ENCODE measurements around the gene TET1. TPM values are rescaled to one million over a fixed set of nuclear protein-coding genes. Genes with fewer than 3 reads are reported as not detected.
"Not testable (repeated sequence)": the region's sequence is repeated elsewhere in the genome, so short reads cannot be mapped to it uniquely, and the experiment has no call there.

TET1 gene
- total RNA-seq, 1 experiment from 2014 or later, result 2.4 TPM

GRCh38 chr10:68611227-68611626, 51.1 kb downstream of the TET1 start:
- Histone ChIP-seq H3K36me3 (ENCODE audit: low read depth) (no peaks in the 10 kb centered on the region), H3K4me1 (replicated peaks; ENCODE audit: insufficient read depth) (no peaks in the 10 kb centered on the region), H3F3A (ENCODE audit: insufficient read depth, low read depth) (no peaks in the 10 kb centered on the region), H3K79me2 (ENCODE audit: low read depth) (no peaks in the 10 kb centered on the region), H2AFZ (no peak overlapping the region), H3K27ac (no peak overlapping the region), H3K27me3 (ENCODE audit: insufficient read depth, low read depth) (no peaks in the 10 kb centered on the region), H3K4me2 (no peak overlapping the region), H3K9me2 (ENCODE audit: insufficient read depth) (no peaks in the 10 kb centered on the region), H3K9me3 (ENCODE audit: insufficient read depth, low read depth) (no peaks in the 10 kb centered on the region), H3K4me3 (no peak overlapping the region), H4K20me1 (ENCODE audit: insufficient read depth) (no peaks in the 10 kb centered on the region)
- POLR2A ChIA-PET (ENCODE audit: unreplicated experiment), result interaction anchor here (0.7 kb wide), 1 partner anchor 44 kb away, joined by 3 read pairs; no protein-coding TSS in a partner anchor
- DNase-seq, result no peak
- no TSS peak for BruUV-seq (replicated peaks)
- intact Hi-C loops (cut with micrococcal nuclease; ENCODE audit: unreplicated experiment), result no loop called here
- no peak for TF ChIP-seq CTCF (conservative IDR thresholded peaks at IDR 0.05)
- CTCF ChIA-PET, result interaction anchor here (0.7 kb wide), 1 partner anchor 127 kb away, joined by 3 read pairs; no protein-coding TSS in a partner anchor

- BruUV-seq (replicated peaks); H3K27me3 ChIP-seq (ENCODE audit: insufficient read depth, low read depth); intact Hi-C loops (cut with micrococcal nuclease; ENCODE audit: unreplicated experiment); DNase-seq; POLR2A ChIA-PET (ENCODE audit: unreplicated experiment); H3K4me3 ChIP-seq; H2AFZ ChIP-seq; H3F3A ChIP-seq (ENCODE audit: insufficient read depth, low read depth); H3K4me1 ChIP-seq (replicated peaks; ENCODE audit: insufficient read depth); H3K27ac ChIP-seq; H4K20me1 ChIP-seq (ENCODE audit: insufficient read depth); H3K9me2 ChIP-seq (ENCODE audit: insufficient read depth); H3K36me3 ChIP-seq (ENCODE audit: low read depth); H3K79me2 ChIP-seq (ENCODE audit: low read depth); CTCF ChIA-PET; H3K9me3 ChIP-seq (ENCODE audit: insufficient read depth, low read depth); H3K4me2 ChIP-seq: not testable (repeated sequence)
Measured at GRCh38 chr10:68613974-68614373, 53.8 kb downstream of the TET1 start.

GRCh38 chr10:68617691-68618090, 57.6 kb downstream of the TET1 start:
- BruUV-seq (replicated peaks); H3K9me3 ChIP-seq (ENCODE audit: insufficient read depth, low read depth); H3K79me2 ChIP-seq (ENCODE audit: low read depth); intact Hi-C loops (cut with micrococcal nuclease; ENCODE audit: unreplicated experiment); H3K9me2 ChIP-seq (ENCODE audit: insufficient read depth); POLR2A ChIA-PET (ENCODE audit: unreplicated experiment); H3F3A ChIP-seq (ENCODE audit: insufficient read depth, low read depth); DNase-seq; H4K20me1 ChIP-seq (ENCODE audit: insufficient read depth); H3K27ac ChIP-seq; H3K36me3 ChIP-seq (ENCODE audit: low read depth); H3K4me1 ChIP-seq (replicated peaks; ENCODE audit: insufficient read depth); H3K27me3 ChIP-seq (ENCODE audit: insufficient read depth, low read depth); CTCF ChIA-PET: not testable (repeated sequence)
- peak overlapping the region; percentile 15; the same call in 1 of the 2 replicates for H3K4me2 ChIP-seq
- H3K4me3 ChIP-seq, result peak overlapping the region; percentile 12; the same call in 1 of the 2 replicates
- peak overlapping the region; percentile 54; the same call in 1 of the 2 replicates for H2AFZ ChIP-seq

GRCh38 chr10:68618234-68618633, 58.1 kb downstream of the TET1 start:
- H3K79me2 ChIP-seq (ENCODE audit: low read depth), result no peaks in the 10 kb centered on the region
- ChIA-PET CTCF (no interaction called here), POLR2A (ENCODE audit: unreplicated experiment) (no interaction called here)
- peaks cover 8% of the 10 kb centered on the region; the same call in 1 of the 2 replicates for H3K9me2 ChIP-seq (ENCODE audit: insufficient read depth)
- H3K4me3 ChIP-seq, result no peak overlapping the region
- no peak for TF ChIP-seq CTCF (conservative IDR thresholded peaks at IDR 0.05)
- TF ChIP-seq EZH2 (IDR thresholded peaks at IDR 0.05; ENCODE audit: low read depth), result no peak
- H3K27ac ChIP-seq, result no peak overlapping the region
- intact Hi-C loops (cut with micrococcal nuclease; ENCODE audit: unreplicated experiment), result no loop called here
- H2AFZ ChIP-seq, result no peak overlapping the region
- H3K4me1 ChIP-seq (replicated peaks; ENCODE audit: insufficient read depth), result no peaks in the 10 kb centered on the region
- H3K4me2 ChIP-seq, result no peak overlapping the region
- no peaks in the 10 kb centered on the region for H4K20me1 ChIP-seq (ENCODE audit: insufficient read depth)
- BruUV-seq (replicated peaks), result no TSS peak
- no peaks in the 10 kb centered on the region for H3K36me3 ChIP-seq (ENCODE audit: low read depth)
- H3F3A ChIP-seq (ENCODE audit: insufficient read depth, low read depth), result no peaks in the 10 kb centered on the region
- DNase-seq, result no peak
- H3K27me3 ChIP-seq (ENCODE audit: insufficient read depth, low read depth), result no peaks in the 10 kb centered on the region
- no peaks in the 10 kb centered on the region for H3K9me3 ChIP-seq (ENCODE audit: insufficient read depth, low read depth)

All from PC-9 (cell line).